ENCODE data around the gene FTO. TPM values are rescaled to one million over a fixed set of nuclear protein-coding genes. Genes with fewer than 3 reads are reported as not detected.

FTO gene
- total RNA-seq, 1 experiment from 2014 or later = 48.1 TPM

GRCh38 chr16:53782148-53782547 lies 78.2 kb downstream of the FTO start:
- no peak for DNase-seq (ENCODE audit: low spot score)

- DNase-seq (ENCODE audit: low spot score) = peak; percentile 13
Measured at GRCh38 chr16:53784291-53784690, 80.3 kb downstream of the FTO start.

GRCh38 chr16:53785044-53785443 lies 81.1 kb downstream of the FTO start:
- DNase-seq (ENCODE audit: low spot score) = no peak

- DNase-seq (ENCODE audit: low spot score) = no peak
Measured at GRCh38 chr16:53785916-53786315, 82.0 kb downstream of the FTO start.

GRCh38 chr16:53787423-53787822 lies 83.5 kb downstream of the FTO start:
- no peak for DNase-seq (ENCODE audit: low spot score)

GRCh38 chr16:53789137-53789536 lies 85.2 kb downstream of the FTO start:
- peak; percentile 22 for DNase-seq (ENCODE audit: low spot score)

- no peak for DNase-seq (ENCODE audit: low spot score)
Measured at GRCh38 chr16:53792161-53792951, 88.4 kb downstream of the FTO start.

GRCh38 chr16:53803451-53803850 lies 99.5 kb downstream of the FTO start:
- DNase-seq (ENCODE audit: low spot score) = no peak

GRCh38 chr16:53803998-53804397 lies 100.0 kb downstream of the FTO start:
- DNase-seq (ENCODE audit: low spot score) = no peak

- no peak for DNase-seq (ENCODE audit: low spot score)
Measured at GRCh38 chr16:53804467-53804866, 100.5 kb downstream of the FTO start.

GRCh38 chr16:53805113-53805512 lies 101.2 kb downstream of the FTO start:
- no peak for DNase-seq (ENCODE audit: low spot score)

- no peak for DNase-seq (ENCODE audit: low spot score)
Measured at GRCh38 chr16:53805752-53806151, 101.8 kb downstream of the FTO start.

GRCh38 chr16:53809088-53809932 lies 105.4 kb downstream of the FTO start:
- peak; percentile 44 for DNase-seq (ENCODE audit: low spot score)

GRCh38 chr16:53812914-53813313 lies 109.0 kb downstream of the FTO start:
- DNase-seq (ENCODE audit: low spot score) = no peak

- no peak for DNase-seq (ENCODE audit: low spot score)
Measured at GRCh38 chr16:53814801-53815200, 110.8 kb downstream of the FTO start.

- no peak for DNase-seq (ENCODE audit: low spot score)
Measured at GRCh38 chr16:53816211-53816836, 112.4 kb downstream of the FTO start.

- peak; percentile 82 for DNase-seq (ENCODE audit: low spot score)
Measured at GRCh38 chr16:53817117-53817755, 113.3 kb downstream of the FTO start.

- peak; percentile 28 for DNase-seq (ENCODE audit: low spot score)
Measured at GRCh38 chr16:53817812-53818550, 114.0 kb downstream of the FTO start.

GRCh38 chr16:53821487-53821886 lies 117.5 kb downstream of the FTO start:
- peak; percentile 14 for DNase-seq (ENCODE audit: low spot score)

GRCh38 chr16:53821957-53822625 lies 118.1 kb downstream of the FTO start:
- peak; percentile 80 for DNase-seq (ENCODE audit: low spot score)
